Putamen (tissue), 1 donor: Measurements from ENCODE around the gene BPIFA3.
"Not testable (repeated sequence)": the region's sequence is repeated elsewhere in the genome, so short reads cannot be mapped to it uniquely, and the experiment has no call there.

Experiments
- DNase-seq: peaks from one replicate; pipeline ENCODE4 v3.0.0-alpha.2; 2016; ENCODE audit warnings: low spot score

Gene BPIFA3

DNA sequence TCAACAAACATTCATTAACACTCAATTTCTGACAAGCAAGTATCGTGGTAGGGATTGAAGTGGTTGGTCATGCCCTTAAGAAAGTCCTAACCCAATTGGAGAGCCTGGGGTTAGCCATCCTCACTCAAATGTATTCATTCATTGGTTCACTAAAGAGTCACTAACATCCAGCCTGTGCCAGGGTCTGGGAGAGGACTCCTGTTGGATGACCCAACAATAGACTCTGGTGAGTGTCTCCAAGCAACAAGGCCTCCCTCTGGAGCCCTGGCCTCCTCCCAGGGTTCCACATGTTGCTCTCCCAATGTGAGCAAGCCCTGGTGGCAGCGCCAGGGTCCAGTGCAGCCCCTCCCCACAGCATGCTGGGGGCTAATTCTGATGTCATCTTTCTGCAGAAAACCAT is at the start of gene BPIFA3:
TSS of gene BPIFA3 (plus strand) at position 301 of the 400 bp plus-strand sequence. CDS start 185 bp downstream, outside the sequence.
- DNase-seq = no peak

DNA sequence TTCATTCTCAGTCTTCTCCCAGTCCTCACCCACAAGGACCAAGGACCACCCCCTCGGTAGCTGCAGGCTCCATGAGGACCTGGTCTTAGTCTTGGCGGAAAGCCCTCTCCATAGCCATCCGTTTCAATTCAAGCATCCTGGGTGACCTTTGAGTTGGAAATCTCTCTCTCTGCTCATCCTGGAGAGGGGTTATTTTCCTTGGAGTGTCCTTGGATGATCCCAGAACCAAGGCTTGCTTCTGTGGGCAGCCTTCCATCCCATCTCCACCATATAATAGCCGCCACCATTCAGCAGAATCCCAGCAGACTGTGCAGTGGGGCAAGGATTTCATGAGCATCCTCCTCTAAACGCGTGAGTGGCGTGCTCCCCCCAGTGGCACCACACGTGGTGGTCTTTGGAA is 49.3 kb upstream of the BPIFA3 start, which contains the start of gene BPIFA2:
TSS of gene BPIFA2 (plus strand) at position 301 of the 400 bp plus-strand sequence. CDS start 987 bp downstream, outside the sequence.
- DNase-seq = no peak

DNA sequence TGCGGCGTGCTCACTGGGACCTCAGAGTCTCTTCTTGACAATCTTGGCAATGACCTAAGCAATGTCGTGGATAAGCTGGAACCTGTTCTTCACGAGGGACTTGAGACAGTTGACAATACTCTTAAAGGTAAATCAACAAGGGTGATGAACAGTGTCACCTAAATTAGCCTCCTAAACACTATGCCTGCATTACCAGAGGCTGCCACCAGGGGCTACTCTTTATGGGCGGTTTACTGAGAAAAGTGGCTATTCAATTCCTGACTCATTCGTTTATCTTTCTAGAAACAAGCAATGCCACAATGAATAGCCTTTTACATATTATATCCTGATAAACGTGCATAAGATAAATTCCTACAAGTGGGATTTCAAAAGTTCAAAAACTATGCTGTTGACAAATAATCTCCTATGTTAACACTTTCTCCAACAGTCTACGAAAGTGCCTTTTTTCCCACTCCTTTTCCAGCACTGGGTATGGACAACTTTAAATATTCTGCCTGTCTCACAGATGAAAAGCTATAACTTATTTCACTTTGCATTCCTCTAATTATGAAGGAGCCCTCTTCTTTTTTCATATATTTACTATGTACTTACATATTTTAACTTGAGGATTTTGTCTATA is 47.9 kb upstream of the BPIFA3 start:
- DNase-seq = no peak

DNA sequence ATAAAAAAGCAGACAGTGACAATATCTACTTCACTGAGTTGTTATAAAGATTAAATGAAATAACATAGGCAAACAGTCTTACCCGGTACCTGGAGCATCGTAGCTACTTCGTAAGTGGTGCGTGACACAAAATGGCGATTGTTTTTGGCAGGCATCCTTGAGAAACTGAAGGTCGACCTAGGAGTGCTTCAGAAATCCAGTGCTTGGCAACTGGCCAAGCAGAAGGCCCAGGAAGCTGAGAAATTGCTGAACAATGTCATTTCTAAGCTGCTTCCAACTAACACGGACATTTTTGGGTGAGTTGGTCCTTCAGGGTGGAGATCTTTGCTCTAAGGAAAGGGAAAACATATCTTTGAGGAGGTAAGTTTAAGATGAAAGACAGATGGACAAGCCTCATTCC is 44.4 kb upstream of the BPIFA3 start:
- DNase-seq = no peak

DNA sequence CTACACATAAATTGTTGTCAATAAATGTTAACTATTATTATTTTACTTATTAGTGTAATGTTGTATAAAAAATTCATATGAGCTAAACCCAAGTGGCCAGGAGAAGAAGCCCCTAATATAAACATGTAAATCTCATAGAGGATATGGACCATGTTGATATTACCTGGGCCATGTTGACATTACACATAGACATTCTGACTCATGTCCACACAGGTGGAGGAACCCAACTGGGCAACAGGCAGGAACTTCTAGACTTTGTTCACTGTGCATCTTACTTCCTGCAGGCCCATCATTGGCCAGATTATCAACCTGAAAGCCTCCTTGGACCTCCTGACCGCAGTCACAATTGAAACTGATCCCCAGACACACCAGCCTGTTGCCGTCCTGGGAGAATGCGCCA is 42.0 kb upstream of the BPIFA3 start:
- no peak for DNase-seq

DNA sequence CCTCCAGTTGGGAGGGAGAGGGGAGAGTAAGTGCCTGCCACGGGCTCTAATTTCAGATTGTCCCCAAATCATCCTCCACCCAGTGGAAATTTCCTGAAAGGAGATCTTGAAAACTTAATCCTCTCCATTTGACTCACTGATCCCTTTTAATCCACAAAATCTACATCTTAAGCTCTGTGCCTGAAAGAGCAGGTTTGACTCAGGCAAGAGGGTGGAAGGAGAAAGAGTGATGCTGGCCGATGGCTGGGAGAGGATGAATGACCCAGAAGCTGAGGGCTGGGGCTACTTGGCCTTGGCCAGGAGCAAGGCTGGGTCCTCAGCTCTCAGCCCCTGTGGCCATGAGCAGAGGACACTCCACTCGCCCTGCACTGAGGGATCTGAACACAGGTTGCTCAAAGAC is 41.1 kb upstream of the BPIFA3 start:
- DNase-seq = no peak

DNA sequence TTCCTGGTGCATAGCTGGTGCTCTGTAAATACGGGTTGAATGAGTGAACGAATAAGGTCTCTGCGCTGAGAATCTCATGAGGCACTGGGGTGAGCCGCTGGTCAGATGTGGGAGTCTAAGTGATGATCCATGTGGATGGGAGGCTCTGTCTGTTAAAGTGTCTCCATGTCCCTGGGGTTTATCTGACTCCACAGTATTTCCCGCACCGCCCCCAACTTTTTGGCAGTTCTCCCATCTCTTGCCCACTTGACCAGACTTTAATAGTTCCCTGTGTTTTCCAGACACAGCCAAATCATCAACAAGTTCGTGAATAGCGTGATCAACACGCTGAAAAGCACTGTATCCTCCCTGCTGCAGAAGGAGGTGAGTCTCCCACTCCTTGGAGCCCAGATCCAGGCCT is 39.3 kb upstream of the BPIFA3 start:
- DNase-seq = no peak

DNA sequence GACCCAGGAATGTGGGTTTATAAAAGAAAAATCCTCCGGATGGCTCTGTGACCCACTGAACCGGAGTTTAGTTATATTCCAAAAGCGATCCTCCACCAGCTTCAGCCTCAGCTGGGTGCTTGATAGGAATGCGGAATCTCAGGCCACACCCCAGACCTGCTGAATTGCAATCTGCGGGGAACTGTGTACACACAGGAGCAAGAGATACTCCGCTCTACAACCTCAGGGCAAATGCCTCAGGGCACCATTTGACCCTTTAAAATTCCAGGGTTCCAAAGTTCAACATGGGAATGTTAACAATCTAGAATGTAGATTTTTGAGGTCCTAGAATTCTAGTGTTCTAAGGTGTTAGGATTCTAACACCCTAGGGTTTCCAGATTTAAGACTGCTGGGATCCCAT is 38.4 kb upstream of the BPIFA3 start:
- no peak for DNase-seq

DNA sequence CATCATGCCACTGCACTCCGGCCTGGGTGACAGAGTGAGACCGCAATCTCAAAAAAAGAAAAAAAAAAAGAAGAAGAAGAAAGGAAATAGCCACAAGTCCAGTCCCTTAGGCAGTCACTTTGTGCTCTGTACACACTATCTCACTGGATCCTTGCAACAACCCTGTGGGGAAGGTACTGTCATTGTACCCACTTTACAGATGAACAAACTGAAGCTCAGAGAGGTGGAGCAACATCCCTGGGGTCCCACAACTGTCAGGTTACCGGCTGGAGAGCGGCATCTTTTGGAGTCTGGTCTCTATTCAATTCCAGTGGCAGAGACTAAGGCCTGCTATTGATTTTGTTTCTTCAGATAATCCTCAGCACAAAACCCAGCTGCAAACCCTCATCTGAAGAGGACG is 37.0 kb upstream of the BPIFA3 start:
- DNase-seq = no peak

DNA sequence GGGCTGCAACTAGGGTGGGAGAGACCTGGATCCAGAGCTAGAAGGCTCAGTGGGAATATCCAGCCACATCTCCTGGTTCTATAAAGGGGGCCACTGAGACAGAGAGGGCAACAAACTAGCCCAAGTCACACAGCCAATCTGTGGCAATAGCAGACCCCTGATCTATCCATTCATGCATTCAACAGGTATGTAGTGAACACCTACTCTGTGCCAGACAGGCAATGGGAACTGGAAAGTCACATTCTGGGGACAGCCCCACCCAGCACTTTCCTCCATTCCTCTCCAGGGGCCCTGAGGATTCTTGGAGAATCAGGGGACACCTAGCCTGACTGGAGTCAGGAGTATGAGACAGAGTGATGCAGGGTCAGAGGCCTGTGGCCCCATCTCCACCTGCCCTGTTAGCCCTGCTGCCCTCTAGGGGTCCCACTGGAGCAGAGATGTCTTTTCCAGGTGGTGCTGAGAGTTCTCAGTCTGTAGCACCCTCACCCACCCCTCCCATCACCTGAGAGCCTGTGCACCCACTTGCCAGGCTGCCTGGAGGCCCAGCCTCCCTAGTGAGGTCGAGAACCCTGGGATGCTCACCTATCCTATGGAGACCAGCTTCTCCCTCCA is 35.6 kb upstream of the BPIFA3 start:
- no peak for DNase-seq

DNA sequence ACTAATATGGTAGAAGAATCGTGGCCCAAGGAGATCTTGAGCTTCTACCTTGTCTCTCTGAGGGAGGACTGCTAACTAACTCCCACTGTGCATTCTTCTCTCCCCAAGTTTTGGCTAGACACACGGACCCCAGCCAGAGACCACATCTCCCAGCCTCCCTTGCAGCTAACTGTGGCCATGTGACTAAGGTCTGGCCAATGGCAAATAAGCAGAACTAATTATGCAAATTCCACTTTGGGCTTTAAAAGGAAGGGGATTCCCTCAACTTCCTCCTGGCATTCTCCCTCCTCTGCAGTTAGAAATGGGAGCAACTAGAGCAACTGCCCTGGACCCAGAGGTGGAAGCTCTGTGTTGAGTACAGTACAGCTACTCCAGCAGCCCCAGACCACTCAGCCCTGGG is 33.8 kb upstream of the BPIFA3 start:
- no peak for DNase-seq

DNA sequence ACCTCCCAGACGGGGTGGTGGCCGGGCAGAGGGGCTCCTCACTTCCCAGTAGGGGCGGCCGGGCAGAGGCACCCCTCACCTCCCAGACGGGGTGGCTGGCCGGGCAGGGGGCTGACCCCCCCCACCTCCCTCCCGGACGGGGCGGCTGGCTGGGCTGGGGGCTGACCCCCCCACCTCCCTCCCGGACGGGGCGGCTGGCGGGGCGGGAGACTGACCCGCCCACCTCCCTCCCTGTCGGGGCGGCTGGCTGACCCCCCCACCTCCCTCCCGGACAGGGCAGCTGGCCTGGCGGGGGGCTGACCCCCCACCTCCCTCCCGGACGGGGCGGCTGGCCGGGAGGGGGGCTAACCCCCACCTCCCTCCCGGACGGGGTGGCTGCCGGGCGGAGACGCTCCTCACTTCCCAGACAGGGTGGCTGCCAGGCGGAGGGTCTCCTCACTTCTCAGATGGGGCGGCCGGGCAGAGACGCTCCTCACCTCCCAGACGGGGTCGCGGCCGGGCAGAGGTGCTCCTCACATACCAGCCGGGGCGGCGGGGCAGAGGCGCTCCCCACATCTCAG is 32.0 kb upstream of the BPIFA3 start:
- DNase-seq = not testable (repeated sequence)

DNA sequence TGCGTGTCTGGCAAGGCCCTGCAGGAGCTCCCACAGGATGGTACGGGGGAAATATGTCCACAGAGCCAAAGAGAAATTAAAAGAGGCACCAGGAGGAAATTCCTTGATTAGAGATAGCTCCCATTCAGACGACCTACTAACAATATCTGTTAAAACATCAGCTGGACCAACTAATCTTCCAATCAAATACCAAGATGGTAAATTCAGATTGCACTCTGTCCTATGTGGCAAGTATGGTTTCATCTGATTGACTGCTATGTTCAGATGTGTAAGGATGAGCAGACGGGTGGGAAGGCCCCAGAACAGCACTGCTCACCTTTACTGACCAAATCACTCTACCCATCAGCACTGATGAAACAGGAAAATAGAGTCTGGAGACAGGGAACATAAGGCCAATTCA is 29.7 kb upstream of the BPIFA3 start:
- DNase-seq = no peak

DNA sequence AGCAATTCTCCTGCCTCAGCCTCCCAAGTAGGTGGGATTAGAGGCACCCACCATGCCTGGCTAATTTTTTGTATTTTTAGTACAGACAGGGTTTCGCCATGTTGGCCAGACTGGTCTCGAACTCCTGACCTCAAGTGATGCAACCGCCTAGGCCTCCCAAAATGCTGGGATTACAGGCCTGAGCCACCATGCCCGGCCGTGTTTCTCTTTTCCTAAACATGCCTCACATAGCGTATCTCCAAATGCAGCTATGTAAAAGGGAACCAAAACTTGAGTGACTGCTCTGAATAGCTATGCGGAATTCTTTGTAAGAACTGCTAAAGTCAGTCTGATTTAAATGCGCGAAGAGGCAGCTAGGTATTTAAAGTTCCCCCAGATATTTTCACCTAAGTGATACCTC is 28.7 kb upstream of the BPIFA3 start:
- no peak for DNase-seq

DNA sequence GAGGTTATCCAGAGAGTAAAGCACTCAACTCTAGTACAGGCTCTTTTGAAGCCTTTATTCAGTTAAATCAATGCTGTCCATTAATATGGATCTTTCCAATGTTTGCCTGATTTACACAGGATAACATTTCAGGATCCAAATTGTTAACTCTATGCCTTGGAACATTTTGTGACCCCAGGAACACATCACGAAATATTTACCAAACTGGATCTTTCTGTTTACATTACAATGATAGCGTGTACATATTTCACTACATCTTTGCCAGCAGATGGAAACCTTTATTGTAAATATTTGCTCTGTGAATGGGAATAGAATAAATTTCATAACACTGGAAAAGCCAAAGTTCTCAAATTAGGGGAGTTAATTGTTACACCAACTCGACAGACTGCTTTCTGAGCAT is 25.7 kb upstream of the BPIFA3 start:
- DNase-seq = no peak

DNA sequence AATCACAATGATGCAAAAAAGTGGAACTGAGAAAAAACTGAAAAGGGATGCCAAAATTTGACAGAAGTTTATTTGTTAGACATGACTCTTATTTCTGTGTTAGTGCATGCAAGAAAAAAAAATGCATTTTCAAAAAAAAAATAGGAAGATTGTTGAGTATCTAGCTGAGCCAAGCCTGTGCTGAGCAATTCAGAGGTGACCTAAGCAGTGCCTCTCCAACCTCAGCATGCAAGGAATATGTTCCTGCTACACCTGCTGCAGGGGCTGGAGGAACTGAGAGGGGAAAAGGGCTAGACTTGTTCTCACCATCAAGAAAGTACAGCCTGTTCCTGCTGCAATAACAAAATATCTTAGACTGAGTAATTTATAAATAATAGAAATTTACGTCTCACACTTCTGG is 25.2 kb upstream of the BPIFA3 start:
- no peak for DNase-seq

DNA sequence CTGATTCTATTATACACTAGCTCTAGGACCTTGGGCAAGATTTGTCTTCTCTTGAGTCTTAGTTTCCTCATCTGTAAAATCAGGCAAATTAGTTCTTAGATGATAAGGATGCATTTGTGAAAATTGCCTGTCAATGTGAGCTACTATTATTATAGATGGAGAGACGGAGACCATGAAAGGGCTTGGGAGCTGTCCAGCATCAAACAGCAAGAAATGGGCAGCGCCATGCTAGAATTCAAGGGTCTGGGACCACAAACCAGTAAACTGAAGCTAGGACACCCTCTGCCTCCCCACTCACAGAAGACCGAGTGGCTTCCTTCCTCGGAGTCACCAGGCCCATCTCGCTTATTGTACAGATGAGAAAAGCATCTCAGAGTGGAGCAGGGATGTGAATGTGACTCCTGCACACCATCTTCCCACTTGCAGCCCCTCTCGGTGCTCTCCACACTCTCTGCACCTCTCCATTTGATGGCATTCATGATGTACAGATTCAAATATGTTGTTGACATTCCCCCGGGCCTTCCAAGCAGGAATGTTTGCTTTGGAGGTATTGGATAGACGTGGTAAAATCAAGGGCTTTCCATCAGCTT is 24.1 kb upstream of the BPIFA3 start:
- no peak for DNase-seq

DNA sequence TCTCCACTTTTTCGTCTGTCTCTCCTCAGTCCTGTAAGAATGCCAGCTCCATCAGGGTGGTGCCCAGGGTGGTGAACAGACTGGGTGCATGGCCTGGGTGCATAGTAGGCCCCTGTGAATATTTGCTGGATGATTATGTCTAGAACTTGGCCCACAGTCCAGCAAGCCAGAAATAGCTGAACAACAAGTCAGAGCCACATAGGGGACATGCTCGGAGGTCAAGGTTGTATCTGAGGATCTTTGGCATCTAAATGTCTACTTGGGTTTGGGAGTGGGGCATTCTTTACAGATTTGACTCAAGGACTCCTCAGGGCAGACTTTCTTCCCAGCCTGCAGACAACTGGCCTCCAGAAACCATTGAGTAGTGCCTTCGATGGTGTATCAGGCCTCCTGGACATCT is 18.1 kb upstream of the BPIFA3 start:
- DNase-seq = no peak

DNA sequence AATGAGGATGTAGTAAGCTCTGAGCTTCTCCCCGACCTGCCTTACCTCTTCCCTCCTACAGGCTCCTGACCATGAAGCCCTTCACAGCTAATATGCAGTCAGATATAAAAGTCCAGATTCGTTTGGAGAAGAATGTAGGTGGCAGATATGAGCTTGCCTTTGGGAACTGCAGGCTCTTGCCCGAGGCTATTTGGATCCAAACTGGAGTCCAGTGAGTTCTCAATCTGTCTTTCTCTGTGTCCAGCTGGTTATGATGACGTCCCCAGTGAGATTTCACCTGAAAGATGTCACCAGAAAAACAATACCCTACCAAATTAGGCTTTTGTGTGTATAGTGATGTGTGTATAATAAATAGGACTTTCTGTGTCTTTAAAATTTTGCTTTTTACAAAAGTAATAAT is 14.7 kb upstream of the BPIFA3 start:
- DNase-seq = no peak

DNA sequence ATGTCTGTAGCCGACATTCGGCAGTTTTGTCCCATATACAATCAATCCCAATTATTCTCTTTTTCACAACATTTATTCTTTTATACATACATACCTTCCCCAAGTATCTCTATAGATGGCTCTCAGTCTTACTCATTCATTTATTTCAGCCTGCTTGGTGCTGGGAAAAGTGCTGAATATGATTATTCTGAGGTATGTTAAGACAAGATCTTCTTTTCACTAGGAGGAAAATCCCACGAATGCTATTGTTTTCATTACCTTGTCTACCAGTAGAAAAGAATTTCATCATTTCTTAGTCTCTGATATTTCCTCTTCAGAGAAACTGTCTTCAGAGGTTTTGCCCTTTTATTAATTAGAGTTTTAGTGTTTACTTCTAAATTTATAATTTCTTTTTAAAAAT is 13.7 kb upstream of the BPIFA3 start:
- no peak for DNase-seq

DNA sequence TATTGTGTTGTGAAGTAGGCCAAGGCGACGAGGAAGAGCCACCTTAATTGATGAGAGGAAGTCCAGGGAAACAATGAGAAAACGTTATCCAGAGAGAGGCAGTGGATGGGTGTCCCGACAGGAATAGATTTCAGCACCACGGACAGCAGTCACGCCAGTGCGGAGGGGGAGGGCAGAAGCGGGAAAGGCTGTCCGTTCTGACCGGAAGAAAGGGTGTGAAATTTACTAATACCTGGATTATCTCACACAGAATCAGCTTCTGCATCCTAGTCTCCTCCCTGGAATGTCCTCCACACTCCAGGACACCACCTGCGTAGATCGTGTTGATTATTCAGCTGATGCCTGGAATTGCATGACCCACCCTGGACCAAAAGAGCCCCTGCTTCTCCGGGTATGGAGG is 7.4 kb upstream of the BPIFA3 start:
- DNase-seq = peak; percentile 26

DNA sequence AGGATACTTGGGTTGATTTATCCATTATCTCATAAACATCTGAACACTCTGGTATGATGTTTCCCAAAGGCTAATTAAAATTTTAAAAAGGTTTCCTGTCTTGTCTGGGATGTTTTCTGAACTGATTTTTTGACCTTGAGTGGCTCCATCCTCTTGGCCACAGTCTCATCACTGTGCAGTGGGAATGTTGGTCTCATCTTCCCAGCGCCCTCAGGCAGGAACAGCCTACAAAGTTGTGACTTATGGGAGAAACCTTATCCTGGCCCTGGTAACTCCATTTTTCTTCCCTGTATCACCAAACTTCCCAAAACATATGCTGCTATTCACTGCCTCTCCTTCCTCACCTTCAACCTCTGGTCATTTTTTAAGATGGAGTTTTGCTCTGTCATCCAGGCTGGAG is 6.8 kb upstream of the BPIFA3 start:
- no peak for DNase-seq

DNA sequence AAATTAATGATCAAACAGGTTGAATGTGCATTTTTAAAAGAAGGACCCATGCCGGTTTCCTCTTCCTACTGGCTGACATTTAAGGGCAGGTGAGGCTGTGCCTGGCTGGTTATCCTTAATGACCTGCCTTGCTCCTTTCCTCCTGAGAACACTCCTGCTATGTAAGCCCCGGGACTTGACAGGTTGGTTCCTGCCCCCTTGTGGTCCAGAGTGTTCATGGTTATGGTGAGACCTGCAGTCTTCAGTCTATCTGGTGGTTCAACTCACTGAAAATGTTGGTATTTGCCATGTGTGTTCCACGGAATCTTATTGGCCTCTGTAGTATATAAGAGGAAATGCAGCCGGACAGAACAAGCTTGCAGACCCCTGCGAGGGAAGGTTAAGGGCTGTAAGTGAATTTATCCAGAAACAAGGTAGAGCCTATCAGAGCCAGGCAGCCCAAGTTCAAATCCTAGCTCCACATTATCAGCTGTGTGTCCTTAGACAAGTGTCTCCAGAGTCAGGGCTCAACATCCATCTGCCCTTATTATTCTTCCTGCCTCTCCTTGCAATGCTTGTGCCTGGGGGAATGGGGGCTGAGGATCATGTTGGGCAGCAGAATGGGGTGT is 5.2 kb upstream of the BPIFA3 start:
- peak; percentile 18 for DNase-seq
